Type B pancreatic cell (in vitro differentiated cells): Measurements from ENCODE around the gene TMEM161B. TPM values are rescaled to one million over a fixed set of nuclear protein-coding genes. Genes with fewer than 3 reads are reported as not detected.
"Not testable (repeated sequence)": the region's sequence is repeated elsewhere in the genome, so short reads cannot be mapped to it uniquely, and the experiment has no call there.

Experiments used
- DNase-seq: peaks from one replicate; pipeline ENCODE4 v3.0.0; 2021; ENCODE audit warnings: mixed read lengths; ENCODE audit not compliant: unreplicated experiment; ENCODE audit errors: extremely low spot score
- H3K27ac Mint-ChIP-seq: 2 replicates; pipeline ENCODE4 v1.8.0; 2021; ENCODE audit warnings: mild to moderate bottlenecking, mixed read lengths
- H3K27me3 Mint-ChIP-seq: 2 replicates; pipeline ENCODE4 v1.8.0; 2021; ENCODE audit warnings: mixed read lengths
- H3K36me3 Mint-ChIP-seq: 2 replicates; pipeline ENCODE4 v1.8.0; 2021; ENCODE audit warnings: mixed read lengths
- H3K4me1 Mint-ChIP-seq: one replicate; pipeline ENCODE4 v1.8.0; 2021; ENCODE audit warnings: mixed read lengths; ENCODE audit not compliant: unreplicated experiment
- H3K4me3 Mint-ChIP-seq: 2 replicates; pipeline ENCODE4 v1.8.0; 2021; ENCODE audit warnings: mild to moderate bottlenecking, mixed read lengths
- H3K9me3 Mint-ChIP-seq: 2 replicates; pipeline ENCODE4 v1.8.0; 2021; ENCODE audit warnings: mixed read lengths
- CTCF ChIP-seq: fragments of 200-600 bp; sonication (generic); conservative IDR thresholded peaks from 2 replicates; pipeline ENCODE4 v1.5.0; 2021; ENCODE audit warnings: antibody characterized with exemption, mild to moderate bottlenecking
- total RNA-seq: library from RNA; stranded (reverse); gene quantifications from 2 replicates; pipeline ENCODE4 v1.2.1, GENCODE V29; 2021; ENCODE audit warnings: low replicate concordance

Gene TMEM161B
- total RNA-seq, 1 donor from 2014 or later, result 23.6 TPM

GRCh38 chr5:88244686-88245085, 24.0 kb downstream of the TMEM161B start:
- Mint-ChIP-seq H3K9me3 (peaks cover 4% of the 10 kb centered on the region), H3K4me1 (peaks cover 19% of the 10 kb centered on the region)

GRCh38 chr5:88243493-88243892, 25.2 kb downstream of the TMEM161B start:
- peaks cover 19% of the 10 kb centered on the region for H3K4me1 Mint-ChIP-seq

More at GRCh38 chr5:88244686-88245085, 24.0 kb downstream of the TMEM161B start:
- H3K27me3 Mint-ChIP-seq, result no peaks in the 10 kb centered on the region
- DNase-seq, result no peak
- peaks cover 4% of the 10 kb centered on the region for H3K36me3 Mint-ChIP-seq
- peak overlapping the region; percentile 38 for H3K27ac Mint-ChIP-seq
- H3K4me3 Mint-ChIP-seq, result peak overlapping the region; percentile 37
- no peak for TF ChIP-seq CTCF

DNA sequence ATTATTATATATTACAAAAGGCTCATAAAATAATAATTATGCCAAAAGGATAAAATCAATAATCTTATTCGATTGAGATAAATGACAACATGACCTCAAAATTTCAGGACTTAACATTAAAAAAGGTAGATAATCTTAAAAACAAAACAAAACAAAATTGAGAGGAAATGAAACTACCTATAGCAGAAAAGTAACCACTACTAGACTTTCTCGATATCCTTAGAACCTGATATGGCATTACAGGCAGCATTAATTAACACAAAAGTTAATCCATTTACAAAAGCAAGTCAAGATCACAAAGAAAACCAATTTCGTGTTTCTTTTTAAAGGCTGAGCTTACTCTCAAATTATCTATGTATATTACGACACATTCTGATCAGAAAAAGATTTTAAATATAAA, 29.9 kb downstream of the TMEM161B start:
- Mint-ChIP-seq H3K27ac (no peak overlapping the region), H3K4me1 (peaks cover 15% of the 10 kb centered on the region), H3K27me3 (no peaks in the 10 kb centered on the region), H3K9me3 (no peaks in the 10 kb centered on the region), H3K36me3 (peaks cover 14% of the 10 kb centered on the region), H3K4me3 (no peak overlapping the region)
- DNase-seq, result no peak
- TF ChIP-seq CTCF, result no peak

More at GRCh38 chr5:88243493-88243892, 25.2 kb downstream of the TMEM161B start:
- DNase-seq, H3K4me3 Mint-ChIP-seq, H3K27ac Mint-ChIP-seq, H3K27me3 Mint-ChIP-seq, H3K9me3 Mint-ChIP-seq, H3K36me3 Mint-ChIP-seq: not testable (repeated sequence)

DNA sequence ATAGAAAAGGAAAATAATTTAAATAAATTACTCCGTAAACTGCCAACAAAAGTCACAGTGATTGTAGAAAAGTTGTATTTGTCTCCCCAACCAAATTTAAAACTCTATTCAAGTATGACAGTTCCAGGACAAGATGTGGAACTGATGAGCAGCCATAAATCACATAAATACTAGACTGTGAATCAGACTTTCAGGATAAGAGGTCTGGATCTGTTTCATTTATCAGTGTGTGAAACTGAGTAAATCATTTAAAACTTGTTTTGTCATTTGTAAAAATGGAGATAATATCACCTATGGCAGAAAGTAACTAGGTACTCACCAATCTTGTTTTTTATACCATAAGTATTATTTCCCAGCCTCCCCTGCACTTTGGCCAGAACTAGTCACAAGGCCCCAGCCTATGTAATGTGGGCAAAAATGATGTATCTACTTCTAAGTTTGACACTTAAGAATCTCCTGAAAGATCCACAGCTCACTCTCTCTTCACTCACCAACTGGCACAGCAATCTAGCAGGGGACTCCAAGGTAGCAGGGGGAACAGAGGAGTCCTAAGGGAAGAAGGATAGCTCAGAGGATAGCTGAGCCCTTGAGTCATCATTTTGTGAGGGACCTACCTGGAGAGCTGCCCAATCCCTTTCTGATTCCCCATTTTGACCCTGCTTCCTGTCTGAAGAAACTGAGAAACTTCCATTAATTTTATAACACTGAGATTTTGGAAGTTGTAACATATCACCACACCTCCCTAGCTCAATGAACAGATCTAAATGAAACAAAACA, 31.6 kb downstream of the TMEM161B start:
- Mint-ChIP-seq H3K4me1 (peaks cover 13% of the 10 kb centered on the region), H3K4me3 (no peak overlapping the region), H3K27me3 (no peaks in the 10 kb centered on the region), H3K9me3 (peaks cover 3% of the 10 kb centered on the region), H3K36me3 (peaks cover 26% of the 10 kb centered on the region), H3K27ac (no peak overlapping the region)
- no peak for TF ChIP-seq CTCF
- DNase-seq, result no peak

GRCh38 chr5:88235828-88236227, 32.8 kb downstream of the TMEM161B start:
- Mint-ChIP-seq H3K27ac (no peak overlapping the region), H3K9me3 (peaks cover 6% of the 10 kb centered on the region), H3K27me3 (no peaks in the 10 kb centered on the region), H3K4me3 (no peak overlapping the region), H3K36me3 (peaks cover 29% of the 10 kb centered on the region), H3K4me1 (peaks cover 7% of the 10 kb centered on the region)
- TF ChIP-seq CTCF, result no peak
- DNase-seq, result no peak

GRCh38 chr5:88235346-88235745, 33.3 kb downstream of the TMEM161B start:
- DNase-seq, result no peak
- H3K4me1 Mint-ChIP-seq, result peaks cover 12% of the 10 kb centered on the region
- no peaks in the 10 kb centered on the region for H3K27me3 Mint-ChIP-seq
- H3K27ac Mint-ChIP-seq, result no peak overlapping the region
- no peak overlapping the region for H3K4me3 Mint-ChIP-seq
- H3K9me3 Mint-ChIP-seq, result peaks cover 6% of the 10 kb centered on the region
- H3K36me3 Mint-ChIP-seq, result peaks cover 29% of the 10 kb centered on the region
- no peak for TF ChIP-seq CTCF
